Measurements from ENCODE around the gene DNAJC5. TPM values are rescaled to one million over a fixed set of nuclear protein-coding genes. Genes with fewer than 3 reads are reported as not detected.

Gene DNAJC5
- total RNA-seq, 4 donors from 2014 or later: 41.3 to 137 (median 113) TPM

GRCh38 chr20:63890201-63890576 lies 4.7 kb upstream of the DNAJC5 start:
- H3K9me3 ChIP-seq: no peaks in the 10 kb centered on the region
- DNase-seq: no peak
- H3K27me3 ChIP-seq: no peaks in the 10 kb centered on the region
- H3K4me3 ChIP-seq: peak overlapping the region in 1 of 4 donors; percentile 10
- H3K27ac ChIP-seq: peak overlapping the region in 3 of 4 donors; percentile 71 to 96 (median 85)
- no peak for TF ChIP-seq CTCF (IDR thresholded peaks at IDR 0.05)
- peaks cover 0 to 58% (median 0%) of the 10 kb centered on the region in 3 donors for H3K36me3 ChIP-seq
- H3K4me1 ChIP-seq: peaks cover 0 to 48% (median 5%) of the 10 kb centered on the region in 4 donors

GRCh38 chr20:63890616-63891015 lies 4.3 kb upstream of the DNAJC5 start:
- peaks cover 0 to 45% (median 5%) of the 10 kb centered on the region in 4 donors for H3K4me1 ChIP-seq
- peak overlapping the region in 1 of 4 donors; percentile 10 for H3K4me3 ChIP-seq
- peak overlapping the region in 3 of 4 donors; percentile 71 to 96 (median 85) for H3K27ac ChIP-seq
- DNase-seq: no peak
- H3K36me3 ChIP-seq: peaks cover 0 to 53% (median 0%) of the 10 kb centered on the region in 3 donors
- H3K27me3 ChIP-seq: no peaks in the 10 kb centered on the region
- TF ChIP-seq CTCF (IDR thresholded peaks at IDR 0.05) (no peak), POLR2A (IDR thresholded peaks at IDR 0.05) (no peak)
- H3K9me3 ChIP-seq: no peaks in the 10 kb centered on the region

GRCh38 chr20:63891061-63892002 lies 3.6 kb upstream of the DNAJC5 start:
- peak in 2 of 3 donors; percentile 83 to 85 for DNase-seq
- Histone ChIP-seq H3K27me3 (no peaks in the 10 kb centered on the region), H3K36me3 (peaks cover 0 to 46% (median 0%) of the 10 kb centered on the region in 3 donors), H3K4me1 (peaks cover 2 to 44% (median 6%) of the 10 kb centered on the region in 4 donors), H3K27ac (peak overlapping the region in 3 of 4 donors; percentile 71 to 96 (median 85)), H3K4me3 (peak overlapping the region in 1 of 4 donors; percentile 10), H3K9me3 (no peaks in the 10 kb centered on the region)
- TF ChIP-seq POLR2A (IDR thresholded peaks at IDR 0.05): peak; percentile 44 to 47
- TF ChIP-seq CTCF (IDR thresholded peaks at IDR 0.05): peak in 3 of 6 experiments; percentile 36 to 52 (median 42)

- Histone ChIP-seq H3K9me3 (no peaks in the 10 kb centered on the region), H3K4me1 (peaks cover 10 to 55% (median 11%) of the 10 kb centered on the region in 4 donors), H3K27me3 (no peaks in the 10 kb centered on the region), H3K36me3 (peaks cover 0 to 36% (median 0%) of the 10 kb centered on the region in 3 donors), H3K4me3 (no peak overlapping the region), H3K27ac (peak overlapping the region in 2 of 4 donors; percentile 85 to 96)
- TF ChIP-seq POLR2A (IDR thresholded peaks at IDR 0.05) (no peak), CTCF (IDR thresholded peaks at IDR 0.05) (no peak)
- no peak for DNase-seq
Observed at GRCh38 chr20:63892402-63892801, 2.5 kb upstream of the DNAJC5 start.

- peak overlapping the region in 3 of 4 donors; percentile 81 to 94 (median 86) for H3K27ac ChIP-seq
- no peaks in the 10 kb centered on the region for H3K27me3 ChIP-seq
- TF ChIP-seq POLR2A (IDR thresholded peaks at IDR 0.05) (no peak), CTCF (IDR thresholded peaks at IDR 0.05) (no peak)
- H3K9me3 ChIP-seq: no peaks in the 10 kb centered on the region
- peak overlapping the region; percentile 58 to 87 (median 64) for H3K4me3 ChIP-seq
- peaks cover 5 to 64% (median 12%) of the 10 kb centered on the region in 4 donors for H3K4me1 ChIP-seq
- no peak for DNase-seq
- peaks cover 0 to 27% (median 0%) of the 10 kb centered on the region in 3 donors for H3K36me3 ChIP-seq
Observed at GRCh38 chr20:63893999-63894357, 948 bp upstream of the DNAJC5 start.
